ENCODE measurements around the gene MORF4L1. TPM values are rescaled to one million over a fixed set of nuclear protein-coding genes. Genes with fewer than 3 reads are reported as not detected.

The MORF4L1 gene
- total and polyA plus RNA-seq, 10 of the 15 experiments (the other 5 are each of a cell fraction or from before 2014, with no cell fraction given): 113 to 636 (median 229) TPM

- DNase-seq (ENCODE audit: low read depth, low spot score): no peak
These were observed 7.0 kb downstream of the MORF4L1 start for GRCh38 chr15:78879517-78880241.

DNA sequence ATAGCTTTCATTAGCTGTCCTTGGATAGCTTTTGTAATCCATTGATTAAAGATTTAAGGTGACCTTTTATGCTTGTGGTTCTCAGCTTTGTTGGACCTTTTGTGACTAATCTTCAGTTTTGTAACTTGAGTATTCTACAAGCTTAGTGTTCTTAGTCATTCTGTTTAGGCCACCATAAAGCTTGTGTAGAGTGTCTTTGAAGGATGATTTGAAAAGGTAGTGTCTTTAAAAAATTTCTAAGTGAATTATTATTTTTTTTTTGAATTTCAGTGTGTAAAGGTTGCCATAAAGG, 7.5 kb downstream of the MORF4L1 start:
- DNase-seq (ENCODE audit: low read depth, low spot score): no peak
- BruUV-seq (replicated peaks): no TSS peak
- CTCF ChIA-PET: interaction anchor here (0.7 to 2.1 kb wide), 14 partner anchors 11 to 324 kb away, joined by 3 to 10 read pairs (median 4); no protein-coding TSS in a partner anchor
- Histone ChIP-seq H3K27ac (ENCODE audit: control insufficient read depth, insufficient read depth) (no peak overlapping the region), H3K4me2 (ENCODE audit: control insufficient read depth, insufficient read depth) (peak overlapping the region; percentile 1; the same call in 1 of the 2 replicates), H3K9me3 (replicated peaks; ENCODE audit: control insufficient read depth, insufficient read depth, low read length) (no peaks in the 10 kb centered on the region), H3K4me1 (ENCODE audit: control insufficient read depth, insufficient read depth, low read length) (peaks cover 16% of the 10 kb centered on the region), H4K20me1 (ENCODE audit: control insufficient read depth, insufficient read depth) (peaks cover 12% of the 10 kb centered on the region), H3K36me3 (ENCODE audit: control insufficient read depth in 2 of 2, insufficient read depth in 2 of 2, low read length in 1 of 2) (peaks cover 1 to 35% of the 10 kb centered on the region in 2 experiments), H3K27me3 (replicated peaks in 1 of 2; ENCODE audit: control insufficient read depth in 2 of 2, insufficient read depth in 2 of 2, low read length in 1 of 2) (no peaks in the 10 kb centered on the region), H3K9ac (ENCODE audit: control insufficient read depth, insufficient read depth, low read length) (no peak overlapping the region), H3K79me2 (ENCODE audit: control insufficient read depth, insufficient read depth, low read length) (peaks cover 98% of the 10 kb centered on the region), H2AFZ (ENCODE audit: control insufficient read depth, low read depth, low read length) (no peak overlapping the region), H3K4me3 (no peak overlapping the region)
- no peak for FAIRE-seq
- SMC1A ChIA-PET (ENCODE audit: uncharacterized antibody, unreplicated experiment): interaction anchor here (0.6 to 1.7 kb wide), 12 partner anchors 8 to 152 kb away, joined by 3 to 14 read pairs (median 4); partner anchors contain the start of gene MORF4L1
- intact Hi-C loops (cut with micrococcal nuclease; ENCODE audit: unreplicated experiment) (no loop called here), in situ Hi-C loops (cut with MboI) (no loop called here)
- RAD21 ChIA-PET (ENCODE audit: unreplicated experiment): interaction anchor here (0.8 to 1.1 kb wide), 8 partner anchors 20 to 304 kb away, joined by 3 to 6 read pairs (median 4); no protein-coding TSS in a partner anchor
- no peak for ATAC-seq
- POLR2A ChIA-PET: interaction anchor here (0.5 to 5.3 kb wide), 8 partner anchors 11 to 122 kb away, joined by 3 to 21 read pairs (median 4); no protein-coding TSS in a partner anchor
- TF ChIP-seq, protein P1, sequence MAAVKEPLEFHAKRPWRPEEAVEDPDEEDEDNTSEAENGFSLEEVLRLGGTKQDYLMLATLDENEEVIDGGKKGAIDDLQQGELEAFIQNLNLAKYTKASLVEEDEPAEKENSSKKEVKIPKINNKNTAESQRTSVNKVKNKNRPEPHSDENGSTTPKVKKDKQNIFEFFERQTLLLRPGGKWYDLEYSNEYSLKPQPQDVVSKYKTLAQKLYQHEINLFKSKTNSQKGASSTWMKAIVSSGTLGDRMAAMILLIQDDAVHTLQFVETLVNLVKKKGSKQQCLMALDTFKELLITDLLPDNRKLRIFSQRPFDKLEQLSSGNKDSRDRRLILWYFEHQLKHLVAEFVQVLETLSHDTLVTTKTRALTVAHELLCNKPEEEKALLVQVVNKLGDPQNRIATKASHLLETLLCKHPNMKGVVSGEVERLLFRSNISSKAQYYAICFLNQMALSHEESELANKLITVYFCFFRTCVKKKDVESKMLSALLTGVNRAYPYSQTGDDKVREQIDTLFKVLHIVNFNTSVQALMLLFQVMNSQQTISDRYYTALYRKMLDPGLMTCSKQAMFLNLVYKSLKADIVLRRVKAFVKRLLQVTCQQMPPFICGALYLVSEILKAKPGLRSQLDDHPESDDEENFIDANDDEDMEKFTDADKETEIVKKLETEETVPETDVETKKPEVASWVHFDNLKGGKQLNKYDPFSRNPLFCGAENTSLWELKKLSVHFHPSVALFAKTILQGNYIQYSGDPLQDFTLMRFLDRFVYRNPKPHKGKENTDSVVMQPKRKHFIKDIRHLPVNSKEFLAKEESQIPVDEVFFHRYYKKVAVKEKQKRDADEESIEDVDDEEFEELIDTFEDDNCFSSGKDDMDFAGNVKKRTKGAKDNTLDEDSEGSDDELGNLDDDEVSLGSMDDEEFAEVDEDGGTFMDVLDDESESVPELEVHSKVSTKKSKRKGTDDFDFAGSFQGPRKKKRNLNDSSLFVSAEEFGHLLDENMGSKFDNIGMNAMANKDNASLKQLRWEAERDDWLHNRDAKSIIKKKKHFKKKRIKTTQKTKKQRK (IDR thresholded peaks at IDR 0.05; ENCODE audit: low read depth, low read length): no peak
- no peak for TF ChIP-seq TCF3 (IDR thresholded peaks at IDR 0.05; ENCODE audit: borderline replicate concordance, insufficient read depth, low read depth, low read length)
- no peak for TF ChIP-seq ZNF274 (IDR thresholded peaks at IDR 0.05; ENCODE audit: insufficient read depth, insufficient read length)
- no peak for TF ChIP-seq POLR2AphosphoS2 (IDR thresholded peaks at IDR 0.05; ENCODE audit: low read depth, low read length)
- no peak for TF ChIP-seq MAX (IDR thresholded peaks at IDR 0.05; ENCODE audit: low read depth, low read length)
- TF ChIP-seq SMARCA5 (IDR thresholded peaks at IDR 0.05): no peak
- TF ChIP-seq STAT3 (IDR thresholded peaks at IDR 0.05; ENCODE audit: low read depth, low read length): no peak
- TF ChIP-seq, protein P2, sequence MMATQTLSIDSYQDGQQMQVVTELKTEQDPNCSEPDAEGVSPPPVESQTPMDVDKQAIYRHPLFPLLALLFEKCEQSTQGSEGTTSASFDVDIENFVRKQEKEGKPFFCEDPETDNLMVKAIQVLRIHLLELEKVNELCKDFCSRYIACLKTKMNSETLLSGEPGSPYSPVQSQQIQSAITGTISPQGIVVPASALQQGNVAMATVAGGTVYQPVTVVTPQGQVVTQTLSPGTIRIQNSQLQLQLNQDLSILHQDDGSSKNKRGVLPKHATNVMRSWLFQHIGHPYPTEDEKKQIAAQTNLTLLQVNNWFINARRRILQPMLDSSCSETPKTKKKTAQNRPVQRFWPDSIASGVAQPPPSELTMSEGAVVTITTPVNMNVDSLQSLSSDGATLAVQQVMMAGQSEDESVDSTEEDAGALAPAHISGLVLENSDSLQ (IDR thresholded peaks at IDR 0.05): no peak
- TF ChIP-seq CBFB (IDR thresholded peaks at IDR 0.05; ENCODE audit: low read depth): no peak
- TF ChIP-seq PAX8 (IDR thresholded peaks at IDR 0.05): no peak

More at GRCh38 chr15:78879517-78880241, 7.0 kb downstream of the MORF4L1 start:
- Histone ChIP-seq H3K4me2 (ENCODE audit: control insufficient read depth, insufficient read depth) (peak overlapping the region; percentile 50), H3K4me1 (ENCODE audit: control insufficient read depth, insufficient read depth, low read length) (peaks cover 16% of the 10 kb centered on the region), H3K36me3 (ENCODE audit: control insufficient read depth in 2 of 2, insufficient read depth in 2 of 2, low read length in 1 of 2) (peaks cover 1 to 30% of the 10 kb centered on the region in 2 experiments), H3K79me2 (ENCODE audit: control insufficient read depth, insufficient read depth, low read length) (peaks cover 98% of the 10 kb centered on the region), H3K9me3 (replicated peaks; ENCODE audit: control insufficient read depth, insufficient read depth, low read length) (no peaks in the 10 kb centered on the region), H3K27me3 (replicated peaks in 1 of 2; ENCODE audit: control insufficient read depth in 2 of 2, insufficient read depth in 2 of 2, low read length in 1 of 2) (no peaks in the 10 kb centered on the region), H4K20me1 (ENCODE audit: control insufficient read depth, insufficient read depth) (peaks cover 12% of the 10 kb centered on the region), H2AFZ (ENCODE audit: control insufficient read depth, low read depth, low read length) (no peak overlapping the region), H3K9ac (ENCODE audit: control insufficient read depth, insufficient read depth, low read length) (no peak overlapping the region), H3K27ac (ENCODE audit: control insufficient read depth, insufficient read depth) (no peak overlapping the region), H3K4me3 (peak overlapping the region; percentile 10; the same call in 1 of the 2 replicates)
- in situ Hi-C loops (cut with MboI) (no loop called here), intact Hi-C loops (cut with micrococcal nuclease; ENCODE audit: unreplicated experiment) (no loop called here)
- RAD21 ChIA-PET (ENCODE audit: unreplicated experiment): interaction anchor here (0.8 to 1.1 kb wide), 9 partner anchors 20 to 340 kb away, joined by 3 to 6 read pairs (median 3); partner anchors contain the start of gene PSMA4
- BruUV-seq (replicated peaks): no TSS peak
- no peak for TF ChIP-seq NR2C2 (IDR thresholded peaks at IDR 0.05; ENCODE audit: borderline replicate concordance, control insufficient read depth, insufficient read length, low read depth)
- peak in 1 of 2 experiments; percentile 10; a peak in 1 of 4 replicates for TF ChIP-seq BHLHE40 (IDR thresholded peaks at IDR 0.05; ENCODE audit: borderline replicate concordance in 1 of 2, low read depth in 2 of 2, low read length in 1 of 2)
- WGBS (ENCODE audit: insufficient coverage, insufficient replicate concordance, low lambda C conversion rate, missing lambda C conversion rate): 31% methylated on average over 6 of the region's 6 CpGs
- ATAC-seq (no peak), FAIRE-seq (no peak)
- CTCF ChIA-PET: interaction anchor here (0.7 to 2.1 kb wide), 14 partner anchors 12 to 324 kb away, joined by 3 to 10 read pairs (median 4); no protein-coding TSS in a partner anchor
- POLR2A ChIA-PET: interaction anchor here (0.5 to 5.3 kb wide), 7 partner anchors 12 to 121 kb away, joined by 3 to 21 read pairs (median 3); no protein-coding TSS in a partner anchor
- SMC1A ChIA-PET (ENCODE audit: uncharacterized antibody, unreplicated experiment): interaction anchor here (0.6 to 1.7 kb wide), 11 partner anchors 8 to 153 kb away, joined by 3 to 14 read pairs (median 4); partner anchors contain the start of gene MORF4L1

All from GM12878 (cell line).